HepG2 (cell line): Measurements from ENCODE around the gene RPS28.

Experiments
- FOXM1 ChIP-seq: sonication (generic); formaldehyde crosslinking; IDR thresholded peaks from 2 replicates; pipeline ENCODE4 v1.5.0; 2020; ENCODE audit warnings: missing genetic modification reagents
- MEIS1 ChIP-seq: sonication (generic); formaldehyde crosslinking; IDR thresholded peaks from 2 replicates; pipeline ENCODE4 v1.9.0; 2021; ENCODE audit warnings: mild to moderate bottlenecking, missing genetic modification reagents, moderate library complexity, borderline replicate concordance

DNA sequence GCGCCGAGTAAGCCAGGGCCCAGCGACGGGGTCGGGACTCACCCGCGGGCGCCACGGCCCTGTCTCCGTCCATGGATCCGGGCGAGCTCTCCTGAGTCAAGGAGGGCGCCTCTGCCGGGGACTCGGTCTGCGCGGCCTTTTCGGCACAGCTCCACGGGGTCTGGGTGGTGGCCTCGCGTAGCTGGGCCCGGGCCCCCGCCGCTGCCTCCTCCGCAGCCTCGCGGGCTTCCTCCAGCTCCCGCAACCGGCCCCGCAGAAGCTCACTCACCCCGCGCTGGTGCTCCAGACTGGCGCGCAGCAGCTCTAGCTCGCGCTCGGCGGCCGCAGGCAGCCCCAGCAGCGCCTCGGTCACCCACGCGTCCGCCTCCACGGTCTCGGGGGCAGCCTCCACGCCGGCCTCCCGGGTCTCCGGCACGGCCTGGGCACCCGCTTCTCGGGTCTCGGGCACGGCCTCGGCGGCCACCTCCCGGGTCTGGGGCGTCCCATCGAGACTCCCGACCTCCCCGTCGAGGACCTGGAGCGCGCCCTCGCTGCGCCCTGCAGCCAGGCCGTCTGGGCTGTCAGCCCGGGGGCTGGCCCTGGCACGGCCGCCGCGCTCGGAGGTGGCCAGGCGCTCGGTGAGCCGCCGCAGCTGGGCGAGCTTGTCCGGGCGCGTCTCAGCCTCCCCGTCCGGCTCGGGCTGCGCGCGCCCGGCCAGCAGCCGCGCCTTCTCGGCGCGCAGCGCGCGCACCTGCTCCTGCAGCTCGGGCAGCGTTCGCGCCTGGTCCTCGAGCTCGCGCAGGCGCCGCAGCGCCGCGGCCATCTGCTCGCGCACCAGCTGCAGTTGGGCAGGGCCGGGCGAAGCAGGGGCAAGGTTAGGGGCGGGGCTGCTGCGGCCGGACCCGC, 13.4 kb downstream of the RPS28 start:
- TF ChIP-seq FOXM1 (CRISPR knock-in tag): no peak
- TF ChIP-seq MEIS1 (CRISPR knock-in tag): no peak
